Vagina (tissue), 2 donors: ENCODE data around the gene ASH1L.
"Not testable (repeated sequence)": the region's sequence is repeated elsewhere in the genome, so short reads cannot be mapped to it uniquely, and the experiment has no call there.

Source experiments
- POLR2A ChIP-seq, 2 donors: fragments of 450-650 bp; IDR thresholded peaks; one replicate each; pipeline ENCODE4 v1.6.1; 2017; ENCODE audit warnings: antibody characterized with exemption in 2 of 2, mild to moderate bottlenecking in 2 of 2, moderate library complexity in 2 of 2
- POLR2AphosphoS5 ChIP-seq, 2 donors: sonication (generic); formaldehyde crosslinking; IDR thresholded peaks; one replicate each; pipeline ENCODE4 v1.9.0; 2017; ENCODE audit warnings: antibody characterized with exemption in 2 of 2, mild to moderate bottlenecking in 2 of 2, low read depth in 1 of 2; ENCODE audit not compliant: insufficient read depth in 1 of 2
- TF ChIP-seq, protein P1 (sequence below), 3 experiments: fragments of 450-650 bp in 2 of 3; fragments of 200-600 bp in 1 of 3; sonication (generic) in 1 of 3; IDR thresholded peaks; one replicate each; pipeline ENCODE4 v1.5.1; 2017 to 2019; ENCODE audit warnings: antibody characterized with exemption in 3 of 3, mild to moderate bottlenecking in 2 of 3, moderate library complexity in 2 of 3

DNA sequence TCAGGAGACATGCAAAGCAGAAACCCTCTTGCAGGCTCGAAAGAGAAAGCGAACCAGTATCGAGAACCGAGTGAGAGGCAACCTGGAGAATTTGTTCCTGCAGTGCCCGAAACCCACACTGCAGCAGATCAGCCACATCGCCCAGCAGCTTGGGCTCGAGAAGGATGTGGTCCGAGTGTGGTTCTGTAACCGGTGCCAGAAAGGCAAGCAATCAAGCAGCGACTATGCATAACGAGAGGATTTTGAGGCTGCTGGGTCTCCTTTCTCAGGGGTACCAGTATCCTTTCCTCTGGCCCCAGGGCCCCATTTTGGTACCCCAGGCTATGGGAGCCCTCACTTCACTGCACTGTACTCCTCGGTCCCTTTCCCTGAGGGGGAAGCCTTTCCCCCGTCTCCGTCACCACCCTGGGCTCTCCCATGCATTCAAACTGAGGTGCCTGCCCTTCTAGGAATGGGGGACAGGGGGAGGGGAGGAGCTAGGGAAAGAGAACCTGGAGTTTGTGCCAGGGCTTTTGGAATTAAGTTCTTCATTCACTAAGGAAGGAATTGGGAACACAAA, 128.7 kb downstream of the ASH1L start:
- TF ChIP-seq, protein P1, sequence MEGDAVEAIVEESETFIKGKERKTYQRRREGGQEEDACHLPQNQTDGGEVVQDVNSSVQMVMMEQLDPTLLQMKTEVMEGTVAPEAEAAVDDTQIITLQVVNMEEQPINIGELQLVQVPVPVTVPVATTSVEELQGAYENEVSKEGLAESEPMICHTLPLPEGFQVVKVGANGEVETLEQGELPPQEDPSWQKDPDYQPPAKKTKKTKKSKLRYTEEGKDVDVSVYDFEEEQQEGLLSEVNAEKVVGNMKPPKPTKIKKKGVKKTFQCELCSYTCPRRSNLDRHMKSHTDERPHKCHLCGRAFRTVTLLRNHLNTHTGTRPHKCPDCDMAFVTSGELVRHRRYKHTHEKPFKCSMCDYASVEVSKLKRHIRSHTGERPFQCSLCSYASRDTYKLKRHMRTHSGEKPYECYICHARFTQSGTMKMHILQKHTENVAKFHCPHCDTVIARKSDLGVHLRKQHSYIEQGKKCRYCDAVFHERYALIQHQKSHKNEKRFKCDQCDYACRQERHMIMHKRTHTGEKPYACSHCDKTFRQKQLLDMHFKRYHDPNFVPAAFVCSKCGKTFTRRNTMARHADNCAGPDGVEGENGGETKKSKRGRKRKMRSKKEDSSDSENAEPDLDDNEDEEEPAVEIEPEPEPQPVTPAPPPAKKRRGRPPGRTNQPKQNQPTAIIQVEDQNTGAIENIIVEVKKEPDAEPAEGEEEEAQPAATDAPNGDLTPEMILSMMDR (IDR thresholded peaks at IDR 0.05), result not testable (repeated sequence)
- not testable (repeated sequence) for TF ChIP-seq POLR2A (IDR thresholded peaks at IDR 0.05); POLR2AphosphoS5 (IDR thresholded peaks at IDR 0.05; ENCODE audit: insufficient read depth in 1 of 2, low read depth in 1 of 2)
